AG09309 (cell line): ENCODE data around the gene PPP1R13L.
A peak's percentile ranks its signal among the peaks of the same experiment; 100 is the strongest.
"Not testable (repeated sequence)": the region's sequence is repeated elsewhere in the genome, so short reads cannot be mapped to it uniquely, and the experiment has no call there.

Experiments used
- DNase-seq: peaks from one replicate; pipeline ENCODE4 v3.0.0-alpha.2; 2010; ENCODE audit warnings: low read depth
- H3K4me3 ChIP-seq: 2 replicates; pipeline ENCODE4 v1.5.1; 2011; ENCODE audit warnings: mild to moderate bottlenecking, low read depth, low read length, moderate library complexity; ENCODE audit not compliant: control insufficient read depth
- CTCF ChIP-seq: IDR thresholded peaks from 2 replicates; pipeline ENCODE4 v1.5.1; 2011; ENCODE audit warnings: mild to moderate bottlenecking, low read depth, low read length, inconsistent platforms; ENCODE audit not compliant: insufficient read depth, control insufficient read depth; ENCODE audit errors: missing control alignments

Gene PPP1R13L

GRCh38 chr19:45417151-45417550 lies 12.3 kb upstream of the PPP1R13L start:
- no peak for DNase-seq
- TF ChIP-seq CTCF: no peak
- no peak overlapping the region for H3K4me3 ChIP-seq

DNA sequence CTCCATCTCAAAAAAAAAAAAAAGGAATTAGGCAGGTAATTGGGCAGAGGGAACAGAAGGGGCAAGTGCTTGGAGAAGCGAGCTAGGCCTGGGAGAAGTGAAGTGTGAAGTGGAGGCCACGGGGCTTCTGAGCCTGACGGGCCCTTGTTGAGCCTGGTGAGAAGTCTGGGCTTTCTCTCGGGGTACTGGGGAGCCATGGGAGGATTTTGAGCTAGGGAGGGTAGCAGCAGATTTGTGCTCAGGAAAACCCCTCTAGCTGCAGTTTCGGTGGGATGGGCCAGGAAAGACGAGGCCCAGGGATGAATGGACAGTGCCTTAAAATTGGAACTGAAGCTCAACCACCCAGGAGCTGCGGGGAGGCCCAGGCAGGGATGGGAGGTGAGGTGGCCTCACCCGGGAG lies 9.6 kb upstream of the PPP1R13L start:
- no peak for DNase-seq
- TF ChIP-seq CTCF: no peak
- H3K4me3 ChIP-seq: no peak overlapping the region

DNA sequence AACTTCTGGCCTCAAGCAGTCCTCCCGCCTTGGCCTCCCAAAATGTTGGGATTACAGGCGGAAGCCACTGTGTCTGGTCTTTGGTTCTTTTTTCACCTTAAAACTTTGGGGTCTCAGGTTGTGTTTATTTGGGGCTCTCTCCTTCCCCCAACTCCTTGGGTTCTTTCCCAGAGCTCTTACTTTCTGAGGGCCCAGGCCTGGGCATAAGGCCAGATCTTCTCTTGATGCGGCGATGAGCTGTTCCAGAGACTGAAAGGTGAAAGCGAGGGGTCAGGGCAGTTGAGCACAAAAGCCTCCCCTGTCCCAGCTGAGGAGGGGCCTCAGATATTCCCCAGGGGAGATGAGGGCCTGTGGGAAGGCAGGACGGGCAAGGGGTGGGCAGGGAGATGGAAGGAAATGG lies 8.6 kb upstream of the PPP1R13L start:
- H3K4me3 ChIP-seq: no peak overlapping the region
- no peak for DNase-seq

GRCh38 chr19:45410330-45410729 lies 5.5 kb upstream of the PPP1R13L start:
- DNase-seq, H3K4me3 ChIP-seq: not testable (repeated sequence)

More for the DNA sequence above, 8.6 kb upstream of the PPP1R13L start:
- TF ChIP-seq CTCF: no peak

DNA sequence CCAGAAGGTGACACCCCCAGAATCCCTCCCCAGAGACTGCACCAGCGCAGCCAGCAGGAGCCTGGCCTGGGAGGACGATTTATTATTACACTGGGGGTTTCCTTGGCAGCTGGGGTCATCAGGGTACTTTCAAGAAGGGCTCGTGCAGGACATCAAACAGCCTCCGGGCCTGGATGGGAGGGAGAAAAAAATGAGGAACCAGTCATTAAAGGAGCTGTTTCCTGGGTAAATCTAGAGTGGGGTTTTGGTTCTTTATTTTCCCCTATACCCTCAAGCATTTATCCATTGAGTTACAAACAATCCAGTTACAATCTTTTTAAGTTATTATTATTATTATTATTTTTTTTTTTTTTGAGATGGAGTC lies 4.7 kb upstream of the PPP1R13L start:
- no peak overlapping the region for H3K4me3 ChIP-seq
- no peak for TF ChIP-seq CTCF
- no peak for DNase-seq

GRCh38 chr19:45408830-45409556 lies 4.1 kb upstream of the PPP1R13L start:
- DNase-seq: no peak
- TF ChIP-seq CTCF: no peak
- no peak overlapping the region for H3K4me3 ChIP-seq

DNA sequence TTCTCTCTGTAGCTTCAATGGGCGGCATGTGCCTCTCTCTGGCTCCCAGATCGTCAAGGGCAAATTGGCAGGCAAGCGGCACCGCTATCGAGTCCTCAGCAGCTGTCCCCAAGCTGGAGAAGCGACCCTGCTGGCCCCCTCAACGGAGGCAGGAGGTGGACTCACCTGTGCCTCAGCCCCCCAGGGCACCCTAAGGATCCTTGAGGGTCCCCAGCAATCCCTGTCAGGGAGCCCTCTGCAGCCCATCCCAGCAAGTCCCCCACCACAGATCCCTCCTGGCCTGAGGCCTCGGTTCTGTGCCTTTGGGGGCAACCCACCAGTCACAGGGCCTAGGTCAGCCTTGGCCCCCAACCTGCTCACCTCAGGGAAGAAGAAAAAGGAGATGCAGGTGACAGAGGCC lies 3.3 kb upstream of the PPP1R13L start:
- TF ChIP-seq CTCF: no peak
- DNase-seq: no peak
- H3K4me3 ChIP-seq: no peak overlapping the region

GRCh38 chr19:45407585-45407984 lies 2.7 kb upstream of the PPP1R13L start:
- peak overlapping the region; percentile 87; the same call in 1 of the 2 replicates for H3K4me3 ChIP-seq
- DNase-seq: not testable (repeated sequence)
